Tibial nerve (tissue), 4 donors: ENCODE results near the gene TERT.

ENCODE experiments used
- CTCF ChIP-seq, 5 experiments: fragments of 200-600 bp in 3 of 5; fragments of 450-650 bp in 2 of 5; sonication (generic) in 3 of 5; IDR thresholded peaks; one replicate each; pipeline ENCODE4 v1.5.1; 2016 to 2019; ENCODE audit warnings: antibody characterized with exemption in 5 of 5, mild to moderate bottlenecking in 3 of 5, moderate library complexity in 2 of 5
- EP300 ChIP-seq, 2 donors: sonication (generic); formaldehyde crosslinking; IDR thresholded peaks; one replicate each; pipeline ENCODE4 v1.6.1; 2017; ENCODE audit warnings: antibody characterized with exemption in 2 of 2, mild to moderate bottlenecking in 1 of 2
- POLR2A ChIP-seq, 2 donors: fragments of 450-650 bp; IDR thresholded peaks; one replicate each; pipeline ENCODE4 v1.6.1; 2017; ENCODE audit warnings: antibody characterized with exemption in 2 of 2, mild to moderate bottlenecking in 2 of 2, moderate library complexity in 2 of 2

DNA sequence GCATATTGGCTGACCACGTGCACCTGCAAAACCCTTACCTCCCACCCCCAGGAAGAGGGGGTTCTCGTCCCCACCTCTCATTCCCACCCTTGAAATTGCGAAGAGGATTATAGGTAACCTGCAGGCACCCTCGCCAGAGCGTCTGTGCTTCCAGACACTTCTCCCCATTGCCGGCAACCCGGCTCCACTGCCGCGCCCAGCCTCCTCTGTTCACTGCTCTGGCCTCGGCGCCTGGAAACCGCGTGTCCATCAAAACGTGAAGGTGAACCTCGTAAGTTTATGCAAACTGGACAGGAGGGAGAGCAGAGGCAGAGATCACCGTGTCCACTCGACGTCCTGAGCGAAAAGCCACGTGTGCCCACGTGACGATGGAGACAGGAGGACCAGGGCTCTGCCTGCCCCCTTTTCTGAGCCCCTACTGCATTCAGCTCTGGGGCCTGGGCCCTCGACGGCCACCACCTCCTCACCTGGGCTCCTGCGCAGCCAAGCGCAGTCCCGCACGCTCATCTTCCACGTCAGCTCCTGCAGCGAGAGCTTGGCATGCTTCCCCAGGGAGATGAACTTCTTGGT, 1.9 kb downstream of the TERT start:
- TF ChIP-seq POLR2A (IDR thresholded peaks at IDR 0.05) (no peak), CTCF (IDR thresholded peaks at IDR 0.05) (no peak), EP300 (IDR thresholded peaks at IDR 0.05) (no peak)
